Subcutaneous adipose tissue (tissue), 4 donors: ENCODE results near the gene NRXN2. TPM values are rescaled to one million over a fixed set of nuclear protein-coding genes. Genes with fewer than 3 reads are reported as not detected.

Source experiments
- total RNA-seq, 4 donors: library from RNA; depleted of rRNA; stranded (reverse); fragments of >200 nt; gene quantifications; one replicate each; pipeline ENCODE4 v1.1.0, GENCODE V29; 2016
- TF ChIP-seq, protein P1 (sequence below): fragments of 450-650 bp; IDR thresholded peaks from one replicate; pipeline ENCODE4 v1.5.1; 2016; ENCODE audit warnings: low read depth, mild to moderate bottlenecking, control low read depth, antibody characterized with exemption, moderate library complexity

Gene NRXN2
- total RNA-seq, 4 donors from 2014 or later = 0.16 to 7.0 (median 2.9) TPM

DNA sequence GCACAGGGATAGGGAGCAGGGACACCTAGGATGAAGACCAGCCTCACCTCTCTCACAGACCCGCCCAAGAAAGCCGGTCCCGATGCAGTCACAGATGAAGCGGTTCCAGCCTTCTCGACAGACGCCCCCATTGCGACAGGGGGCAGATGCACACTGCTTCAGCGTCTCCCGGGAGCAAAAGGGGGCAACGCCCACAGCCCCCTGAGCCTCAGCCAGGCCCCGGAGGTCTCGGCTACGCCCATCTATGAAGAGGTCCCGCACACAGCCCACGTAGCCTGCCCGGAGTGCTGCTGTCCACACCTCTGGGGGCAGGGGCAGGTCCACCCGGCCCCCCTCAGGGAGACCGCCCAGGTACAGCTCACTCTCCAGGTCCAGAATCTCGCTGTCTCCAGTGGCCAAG, 62.3 kb downstream of the NRXN2 start:
- TF ChIP-seq, protein P1, sequence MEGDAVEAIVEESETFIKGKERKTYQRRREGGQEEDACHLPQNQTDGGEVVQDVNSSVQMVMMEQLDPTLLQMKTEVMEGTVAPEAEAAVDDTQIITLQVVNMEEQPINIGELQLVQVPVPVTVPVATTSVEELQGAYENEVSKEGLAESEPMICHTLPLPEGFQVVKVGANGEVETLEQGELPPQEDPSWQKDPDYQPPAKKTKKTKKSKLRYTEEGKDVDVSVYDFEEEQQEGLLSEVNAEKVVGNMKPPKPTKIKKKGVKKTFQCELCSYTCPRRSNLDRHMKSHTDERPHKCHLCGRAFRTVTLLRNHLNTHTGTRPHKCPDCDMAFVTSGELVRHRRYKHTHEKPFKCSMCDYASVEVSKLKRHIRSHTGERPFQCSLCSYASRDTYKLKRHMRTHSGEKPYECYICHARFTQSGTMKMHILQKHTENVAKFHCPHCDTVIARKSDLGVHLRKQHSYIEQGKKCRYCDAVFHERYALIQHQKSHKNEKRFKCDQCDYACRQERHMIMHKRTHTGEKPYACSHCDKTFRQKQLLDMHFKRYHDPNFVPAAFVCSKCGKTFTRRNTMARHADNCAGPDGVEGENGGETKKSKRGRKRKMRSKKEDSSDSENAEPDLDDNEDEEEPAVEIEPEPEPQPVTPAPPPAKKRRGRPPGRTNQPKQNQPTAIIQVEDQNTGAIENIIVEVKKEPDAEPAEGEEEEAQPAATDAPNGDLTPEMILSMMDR = no peak

DNA sequence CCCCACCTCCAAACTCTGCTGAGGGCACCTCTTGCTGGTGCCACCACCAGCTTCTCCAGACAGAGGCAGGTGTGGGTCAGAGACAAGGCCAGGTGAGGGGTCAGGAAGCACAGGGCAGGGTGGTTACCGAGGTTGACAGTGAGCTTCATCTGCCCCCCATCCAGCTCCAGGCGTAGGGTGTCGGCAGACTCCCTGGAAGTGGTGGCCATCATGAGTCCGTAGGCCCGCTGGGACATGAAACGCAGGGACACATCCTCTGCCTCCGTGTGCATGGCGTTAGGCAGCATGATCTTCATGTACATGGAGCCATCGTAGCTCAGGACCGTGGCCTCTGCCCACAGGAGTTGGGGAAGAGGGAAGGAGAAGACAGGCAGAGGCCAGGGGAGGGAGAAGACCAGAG, 62.8 kb downstream of the NRXN2 start:
- TF ChIP-seq, protein P1 = no peak

DNA sequence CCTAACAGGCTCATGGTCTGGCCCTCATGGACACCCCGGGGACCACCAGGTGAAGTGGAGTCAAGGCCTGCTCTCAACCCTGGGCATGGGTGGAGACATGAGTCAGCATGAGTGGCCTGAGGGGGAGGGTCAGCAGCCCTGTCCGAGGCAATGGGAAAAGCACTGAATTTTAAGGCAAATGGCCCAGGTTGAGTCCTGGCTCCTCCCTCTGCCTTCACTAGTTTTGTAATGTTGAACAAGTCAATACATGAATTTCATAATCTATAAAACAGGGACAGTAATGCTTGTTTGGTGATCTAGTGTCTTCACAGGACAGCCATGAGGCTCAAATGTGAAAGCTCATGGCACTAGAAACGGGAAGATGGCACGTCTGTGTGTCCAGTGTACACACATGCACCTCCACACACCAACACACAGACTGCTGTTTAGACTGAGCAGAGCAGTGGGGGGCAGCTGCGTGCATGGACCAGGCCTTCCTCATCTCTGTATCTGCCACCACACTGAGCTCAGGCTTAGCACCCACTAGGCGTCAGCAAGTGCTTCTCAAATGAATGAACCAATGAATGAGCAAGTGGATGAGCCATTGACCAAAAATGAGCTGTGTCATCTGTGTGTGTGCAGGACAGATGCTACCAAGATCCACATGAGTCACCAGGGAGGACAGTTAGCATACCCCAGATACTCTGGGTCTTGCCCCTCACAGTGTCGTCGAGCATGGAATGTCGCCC, 63.4 kb downstream of the NRXN2 start:
- TF ChIP-seq, protein P1 = no peak

DNA sequence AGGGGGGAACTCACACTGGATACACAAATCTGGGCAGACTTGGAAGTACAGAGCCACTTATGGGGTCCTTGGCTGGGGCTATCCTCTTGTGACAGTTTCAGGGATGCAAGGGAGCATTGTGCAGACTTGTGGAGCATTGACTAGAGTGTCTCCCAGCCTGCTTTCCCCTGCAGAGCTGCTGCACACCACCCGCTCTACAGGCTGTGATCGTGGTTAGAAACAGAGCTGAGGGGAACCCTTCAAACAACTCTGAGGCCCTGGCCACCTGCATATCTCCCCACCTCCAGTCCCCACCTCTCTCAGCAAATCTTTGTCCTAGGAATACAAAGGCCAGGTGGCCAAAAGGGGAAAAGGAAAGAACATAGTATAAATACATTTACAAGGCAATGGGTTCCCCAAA, 64.7 kb downstream of the NRXN2 start:
- TF ChIP-seq, protein P1 = no peak

DNA sequence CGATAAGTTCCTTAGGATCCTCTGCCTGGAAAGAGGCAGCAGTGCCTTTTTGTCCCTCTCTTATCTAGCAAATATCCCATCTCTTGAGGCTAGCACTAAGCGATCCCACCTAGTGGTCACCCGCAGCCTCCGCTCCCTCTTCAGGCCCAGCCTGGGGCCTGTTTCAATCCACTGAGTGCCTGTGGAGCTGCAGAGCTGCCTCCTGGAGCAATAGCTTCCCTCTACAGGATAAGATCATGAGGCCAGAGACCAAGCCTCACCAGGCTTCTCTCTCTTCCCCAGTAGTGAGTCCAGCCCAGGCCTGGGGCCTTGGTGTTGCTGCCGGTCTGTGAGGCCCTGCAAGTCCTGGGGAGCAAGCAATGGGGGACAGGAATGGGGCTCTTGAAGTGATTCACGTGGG, 66.1 kb downstream of the NRXN2 start:
- TF ChIP-seq, protein P1 = no peak

DNA sequence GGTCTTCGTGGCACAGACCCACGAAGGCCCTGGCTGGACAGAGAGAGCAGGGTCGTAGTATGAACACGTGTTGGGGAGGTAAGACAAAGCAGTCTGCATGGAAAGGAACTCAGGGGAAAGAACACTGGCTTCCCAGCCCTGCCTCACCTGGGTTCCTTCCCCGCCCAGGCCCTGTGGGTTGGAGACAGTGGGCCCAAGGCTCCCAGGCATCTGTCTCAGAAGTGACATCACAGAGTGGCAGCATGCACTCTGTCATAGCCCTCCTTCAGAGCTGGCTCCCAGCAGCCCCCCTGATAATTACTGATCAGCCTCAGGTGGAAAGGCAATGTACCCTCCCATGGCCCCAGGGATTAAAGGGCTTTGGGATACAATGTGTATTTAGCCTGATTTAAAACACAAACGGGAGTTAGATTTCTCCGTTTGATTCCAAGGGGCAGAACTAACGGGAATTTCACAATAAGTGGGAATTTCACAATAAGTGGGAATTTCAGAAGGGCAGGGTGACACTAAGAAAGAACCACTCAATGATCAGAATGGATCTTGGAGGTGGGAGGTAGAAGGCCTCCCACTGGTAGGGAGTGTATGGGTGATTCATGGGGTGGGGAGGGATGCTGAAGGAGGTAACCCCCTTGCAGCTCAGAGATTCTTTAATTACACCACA, 66.9 kb downstream of the NRXN2 start:
- TF ChIP-seq, protein P1 = no peak

DNA sequence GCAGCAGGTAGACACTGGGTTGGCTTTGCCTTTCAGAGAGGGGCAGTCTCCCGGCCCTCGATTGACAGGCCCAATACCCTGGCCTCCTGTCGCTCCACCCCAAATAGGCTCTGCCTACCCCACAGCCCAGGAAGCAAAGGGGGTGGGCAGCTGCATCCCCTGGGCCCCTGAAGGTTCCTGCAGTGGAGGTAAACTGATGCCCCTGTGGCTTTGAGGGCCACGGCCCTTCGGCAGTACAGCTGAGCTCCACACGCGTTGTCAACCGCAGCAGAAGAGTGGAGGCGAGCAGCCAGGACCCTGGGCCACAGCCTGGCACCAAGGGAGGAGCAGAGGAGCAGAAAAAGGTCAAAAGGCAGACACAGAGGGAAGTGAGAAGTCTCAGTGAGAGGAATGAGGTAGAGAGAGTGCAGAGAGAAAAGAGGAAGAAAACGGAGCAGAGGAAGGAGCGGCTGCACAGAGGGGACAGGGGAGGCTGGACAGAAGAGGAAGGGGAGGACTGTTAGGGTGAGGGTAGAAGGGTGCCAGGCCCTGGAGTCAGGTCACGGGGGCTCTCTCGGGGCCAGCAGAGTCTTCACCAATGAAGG, 67.9 kb downstream of the NRXN2 start:
- TF ChIP-seq, protein P1 = no peak
